Measurements from ENCODE around the gene ACADS.

The ACADS gene

GRCh38 chr12:120725659-120726509 is at the start of gene ACADS:
Gene ACADS, plus strand, starts transcription at chr12:120725826. Its CDS starts 60 bp downstream, at chr12:120725886.
- peak; percentile 95 for DNase-seq

- peak; percentile 9 for DNase-seq
Measured at GRCh38 chr12:120677765-120678473, 47.7 kb upstream of the ACADS start.

- no peak for DNase-seq
Measured at GRCh38 chr12:120678572-120678971, 47.1 kb upstream of the ACADS start.

- DNase-seq, result no peak
Measured at GRCh38 chr12:120680165-120680738, 45.4 kb upstream of the ACADS start.

GRCh38 chr12:120684523-120684932 is 41.1 kb upstream of the ACADS start:
- no peak for DNase-seq

- no peak for DNase-seq
Measured at GRCh38 chr12:120685522-120685921, 40.1 kb upstream of the ACADS start.

- peak; percentile 100 for DNase-seq
Measured at GRCh38 chr12:120686151-120686689, 39.4 kb upstream of the ACADS start.

GRCh38 chr12:120686690-120687577 is 38.7 kb upstream of the ACADS start, which contains the start of gene MLEC:
Gene MLEC, plus strand, starts transcription at chr12:120687149. Its CDS starts 148 bp downstream, at chr12:120687297.
- DNase-seq, result peak; percentile 99

GRCh38 chr12:120687578-120688289 is 37.9 kb upstream of the ACADS start:
- DNase-seq, result peak; percentile 73

- peak; percentile 72 for DNase-seq
Measured at GRCh38 chr12:120688527-120689071, 37.0 kb upstream of the ACADS start.

GRCh38 chr12:120689397-120690082 is 36.1 kb upstream of the ACADS start:
- no peak for DNase-seq

- no peak for DNase-seq
Measured at GRCh38 chr12:120690083-120690450, 35.6 kb upstream of the ACADS start.

- DNase-seq, result no peak
Measured at GRCh38 chr12:120690978-120691377, 34.6 kb upstream of the ACADS start.

GRCh38 chr12:120692524-120693033 is 33.0 kb upstream of the ACADS start:
- no peak for DNase-seq

- DNase-seq, result no peak
Measured at GRCh38 chr12:120693848-120694247, 31.8 kb upstream of the ACADS start.

GRCh38 chr12:120696626-120697025 is 29.0 kb upstream of the ACADS start:
- DNase-seq, result no peak

- DNase-seq, result no peak
Measured at GRCh38 chr12:120697344-120697743, 28.3 kb upstream of the ACADS start.

GRCh38 chr12:120698665-120699064 is 27.0 kb upstream of the ACADS start:
- DNase-seq, result peak; percentile 39

GRCh38 chr12:120699553-120699952 is 26.1 kb upstream of the ACADS start:
- DNase-seq, result no peak

- no peak for DNase-seq
Measured at GRCh38 chr12:120700886-120701285, 24.7 kb upstream of the ACADS start.

All from hematopoietic multipotent progenitor cell treated with erythropoietin and hydrocortisone succinate and interleukin-3 and kit ligand, for 6 days (in vitro differentiated cells).